HG03565 (cell line): ENCODE data around the gene PAN3.

Source experiments
- ATAC-seq: cut with Tn5 transposase; IDR thresholded peaks from one replicate; pipeline ENCODE4 v1.9.1; 2021; ENCODE audit warnings: mild to moderate bottlenecking, moderate library complexity; ENCODE audit not compliant: unreplicated experiment

The PAN3 gene

GRCh38 chr13:28204690-28205443, 66.5 kb downstream of the PAN3 start:
- no peak for ATAC-seq

- no peak for ATAC-seq
Observed at GRCh38 chr13:28218679-28219078, 80.3 kb downstream of the PAN3 start.

DNA sequence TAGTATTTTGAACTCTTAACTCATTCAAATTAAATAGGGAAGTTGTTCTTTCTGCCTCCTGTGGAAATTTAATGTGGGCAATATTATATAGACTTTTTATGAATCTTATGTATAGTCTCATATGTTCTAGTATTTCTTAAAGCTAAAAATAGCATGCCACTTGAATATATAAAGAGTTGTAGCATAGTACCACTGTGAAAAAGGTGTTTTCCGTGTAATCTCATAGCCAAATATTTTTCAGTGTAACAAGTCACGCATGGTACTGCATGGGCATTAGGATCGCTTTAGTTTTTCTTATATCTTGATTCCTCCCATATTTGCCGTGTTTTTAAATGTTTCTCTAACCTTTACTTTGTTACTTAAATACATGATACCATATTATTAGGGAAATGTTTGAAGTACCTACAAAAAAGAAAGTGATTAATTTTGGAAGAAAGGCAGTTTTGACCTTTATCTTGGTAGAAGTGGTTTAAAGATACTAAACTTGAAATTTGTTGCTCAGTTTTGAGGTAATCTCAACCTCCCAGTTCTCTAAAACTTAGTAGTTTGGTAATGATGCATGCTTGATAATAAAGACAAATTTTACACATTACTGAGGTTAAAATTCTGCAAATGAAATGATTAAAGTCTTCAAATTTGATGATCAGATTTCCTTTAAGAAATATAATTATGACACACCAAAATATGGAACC, 81.2 kb downstream of the PAN3 start:
- no peak for ATAC-seq

- ATAC-seq, result no peak
Observed at GRCh38 chr13:28220166-28220565, 81.8 kb downstream of the PAN3 start.

GRCh38 chr13:28229522-28230411, 91.4 kb downstream of the PAN3 start:
- no peak for ATAC-seq

DNA sequence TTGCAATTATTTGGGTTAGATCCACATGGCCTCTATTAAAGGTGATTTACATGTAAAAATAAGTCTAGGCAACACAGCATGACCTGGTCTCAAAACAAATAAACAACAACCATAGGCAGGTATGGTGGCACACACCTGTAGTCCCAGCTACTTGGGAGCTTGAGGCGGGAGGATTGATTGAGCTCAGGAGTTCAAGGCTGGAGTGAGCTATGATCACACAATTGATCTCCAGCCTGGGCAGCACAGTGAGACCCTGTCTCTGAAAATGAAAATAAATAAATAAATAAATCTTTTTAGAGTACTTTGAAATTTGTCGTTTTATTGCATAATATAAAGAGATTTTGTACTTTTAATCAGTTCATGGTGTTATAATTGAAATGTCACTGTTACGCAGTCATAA, 93.3 kb downstream of the PAN3 start:
- ATAC-seq, result no peak

DNA sequence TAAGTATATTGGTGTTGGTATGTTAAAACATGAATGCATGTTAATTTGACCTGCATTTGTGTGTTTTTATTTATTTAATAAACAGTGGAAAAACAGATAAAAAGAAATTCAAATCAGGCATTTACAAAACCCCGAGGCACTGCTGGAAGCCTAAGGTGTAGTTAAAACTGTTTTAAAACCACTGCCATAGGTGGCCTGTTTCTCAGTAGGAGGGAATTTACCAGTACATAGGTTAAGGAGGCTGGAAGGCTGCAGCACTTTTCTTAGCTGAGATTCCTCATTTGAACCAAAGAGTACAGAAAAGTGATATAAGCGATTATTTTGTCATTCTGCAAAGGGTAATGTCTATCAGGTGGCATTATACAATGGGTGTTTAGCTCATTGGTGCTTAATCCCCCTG, 99.6 kb downstream of the PAN3 start:
- ATAC-seq, result no peak

DNA sequence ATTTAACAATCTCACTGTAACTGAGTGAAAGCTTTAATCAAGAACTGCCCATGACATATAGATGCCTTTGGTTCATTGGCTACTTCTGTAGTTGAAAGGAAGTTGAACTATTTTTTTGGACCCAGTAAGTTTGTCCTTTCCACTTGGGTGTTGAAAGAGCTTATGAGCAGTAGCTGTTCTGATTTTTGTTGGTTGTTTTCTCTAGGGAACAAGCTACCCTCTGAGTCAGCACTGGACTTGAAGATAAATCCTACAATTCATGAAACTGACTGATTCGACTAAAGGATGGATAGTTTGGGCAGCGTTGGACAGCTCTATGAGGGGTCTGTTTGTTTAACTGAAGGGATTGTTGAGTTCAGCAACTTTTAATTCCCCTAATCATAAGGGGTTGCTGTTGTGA, 101.0 kb downstream of the PAN3 start:
- no peak for ATAC-seq

GRCh38 chr13:28245465-28245864, 107.1 kb downstream of the PAN3 start:
- no peak for ATAC-seq

GRCh38 chr13:28246891-28247290, 108.5 kb downstream of the PAN3 start:
- ATAC-seq, result no peak

- ATAC-seq, result no peak
Observed at GRCh38 chr13:28248080-28248479, 109.7 kb downstream of the PAN3 start.

- no peak for ATAC-seq
Observed at GRCh38 chr13:28250542-28250941, 112.2 kb downstream of the PAN3 start.

- ATAC-seq, result no peak
Observed at GRCh38 chr13:28251466-28251865, 113.1 kb downstream of the PAN3 start.

DNA sequence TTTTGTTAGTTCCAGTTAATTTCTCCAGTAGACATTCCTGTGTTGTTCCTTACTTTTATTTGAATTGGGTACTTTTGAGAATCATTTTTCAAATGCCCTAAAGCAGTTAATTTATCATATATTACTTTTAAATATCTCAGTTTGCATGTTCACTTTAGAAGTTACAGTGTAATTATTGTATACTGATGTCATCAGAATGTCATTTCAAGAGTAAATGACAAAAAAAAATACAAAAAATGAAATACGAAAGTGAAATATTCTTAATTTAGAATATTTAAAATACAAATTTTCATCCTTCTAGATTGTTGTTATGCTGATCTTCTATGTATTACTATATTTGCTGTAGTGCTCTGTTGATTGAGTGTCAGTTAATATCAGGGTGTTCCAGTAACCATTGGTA, 114.2 kb downstream of the PAN3 start:
- ATAC-seq, result no peak

DNA sequence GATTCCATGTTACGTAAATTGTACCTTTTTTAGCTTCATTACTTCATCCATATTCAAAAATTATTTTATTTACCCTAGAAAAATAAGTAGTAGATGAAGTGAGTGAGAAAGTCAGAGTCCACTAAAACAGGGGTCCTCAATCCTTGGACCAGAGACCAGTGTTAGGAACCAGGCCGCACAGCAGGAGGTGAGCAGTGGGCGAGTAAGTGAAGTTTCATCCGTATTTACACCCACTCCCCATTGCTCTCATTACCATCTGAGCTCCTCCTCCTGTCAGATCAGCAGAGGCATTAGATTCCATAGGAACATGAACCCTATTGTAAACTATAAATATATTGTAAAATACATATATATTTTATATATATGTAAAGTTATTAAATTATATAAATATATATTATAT, 119.0 kb downstream of the PAN3 start:
- ATAC-seq, result no peak

- ATAC-seq, result no peak
Observed at GRCh38 chr13:28258417-28258816, 120.1 kb downstream of the PAN3 start.

DNA sequence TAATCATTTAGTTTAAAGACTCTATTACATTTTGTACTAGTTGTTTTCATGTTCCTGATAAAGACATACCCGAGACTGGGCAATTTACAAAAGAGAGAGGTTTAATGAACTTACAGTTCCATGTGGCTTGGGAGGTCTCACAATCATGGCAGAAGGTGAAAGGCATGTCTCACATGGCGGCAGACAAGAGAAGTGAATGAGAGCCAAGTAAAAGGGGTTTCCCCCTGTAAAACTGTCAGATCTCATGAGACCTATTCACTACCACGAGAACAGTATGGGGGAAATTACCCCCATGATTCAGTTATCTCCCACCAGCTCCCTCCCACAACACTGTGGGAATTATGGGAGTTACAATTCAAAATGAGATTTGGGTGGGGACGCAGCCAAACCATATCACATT, 129.2 kb downstream of the PAN3 start:
- no peak for ATAC-seq

- peak; percentile 98 for ATAC-seq
Observed at GRCh38 chr13:28268800-28269223, 130.5 kb downstream of the PAN3 start.

- ATAC-seq, result no peak
Observed at GRCh38 chr13:28271056-28271840, 132.9 kb downstream of the PAN3 start.

DNA sequence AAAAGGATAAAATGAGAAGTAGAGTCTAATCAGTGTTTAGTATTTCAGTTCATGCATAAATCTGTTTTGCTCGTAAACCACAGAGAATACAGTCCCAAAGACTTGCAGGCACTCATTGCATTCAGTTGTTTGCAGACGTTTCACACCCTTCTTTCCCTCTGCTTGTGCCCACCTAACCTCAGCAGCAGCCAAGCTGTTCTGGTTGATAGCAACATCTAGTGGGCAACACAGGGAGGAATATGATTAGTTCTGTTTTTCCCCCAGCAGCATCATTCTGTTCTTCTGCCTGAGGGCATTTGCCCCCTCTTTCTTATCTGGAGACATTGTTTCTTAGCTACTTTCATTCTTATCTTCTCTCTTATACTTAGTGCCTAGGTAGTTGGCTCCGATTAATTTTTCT, 135.6 kb downstream of the PAN3 start:
- ATAC-seq, result no peak

- ATAC-seq, result no peak
Observed at GRCh38 chr13:28282451-28282850, 144.1 kb downstream of the PAN3 start.
